PFSK-1 (cell line): ENCODE results near the gene HOXB13.

Source experiments
- FOXP2 ChIP-seq: optimal IDR thresholded peaks from 2 replicates; pipeline ENCODE3; 2011; ENCODE audit warnings: borderline replicate concordance, control low read depth, inconsistent platforms; ENCODE audit not compliant: insufficient read depth; ENCODE audit errors: extremely low read length, extremely low read depth
- POLR2AphosphoS5 ChIP-seq: IDR thresholded peaks from 2 replicates; pipeline ENCODE4 v1.6.1; 2012; ENCODE audit warnings: low read depth, mild to moderate bottlenecking, control low read depth, low read length, moderate library complexity
- SIN3A ChIP-seq: IDR thresholded peaks from 2 replicates; pipeline ENCODE4 v1.6.1; 2012; ENCODE audit warnings: mild to moderate bottlenecking, low read length, moderate library complexity, borderline replicate concordance; ENCODE audit not compliant: insufficient read depth
- TAF1 ChIP-seq: IDR thresholded peaks from 2 replicates; pipeline ENCODE4 v1.6.1; 2012; ENCODE audit warnings: low read length, control low read depth, borderline replicate concordance; ENCODE audit not compliant: insufficient read depth
- TF ChIP-seq, protein P1 (sequence below), 2 experiments: IDR thresholded peaks; 2 replicates each; pipeline versions ENCODE4 v1.6.1 to v1.8.0; 2011 to 2012; ENCODE audit warnings: low read depth in 2 of 2, low read length in 2 of 2, control low read depth in 1 of 2, inconsistent platforms in 1 of 2, mild to moderate bottlenecking in 1 of 2, moderate library complexity in 1 of 2; ENCODE audit not compliant: insufficient read depth in 1 of 2

Gene HOXB13

DNA sequence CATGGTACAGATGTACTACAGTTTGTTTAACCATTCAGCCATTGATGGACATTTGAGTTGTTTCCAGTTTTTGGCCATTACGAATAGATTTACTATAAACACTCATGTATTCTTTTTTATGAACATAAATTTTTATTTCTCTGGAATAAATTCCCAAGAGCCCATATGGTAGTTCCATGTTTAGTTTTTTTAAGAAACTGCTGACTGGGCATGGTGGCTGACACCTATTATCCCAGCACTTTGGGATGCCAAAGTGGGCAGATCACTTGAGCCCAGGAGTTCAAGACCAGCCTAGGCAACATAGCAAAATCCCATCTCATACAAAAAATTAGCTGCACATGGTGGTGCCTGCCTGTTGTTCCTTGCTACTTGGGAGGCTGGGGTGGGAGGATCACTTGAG is 36.5 kb downstream of the HOXB13 start:
- TF ChIP-seq TAF1, result no peak
- no peak for TF ChIP-seq FOXP2
- TF ChIP-seq POLR2AphosphoS5, result no peak
- TF ChIP-seq SIN3A, result no peak
- TF ChIP-seq, protein P1, sequence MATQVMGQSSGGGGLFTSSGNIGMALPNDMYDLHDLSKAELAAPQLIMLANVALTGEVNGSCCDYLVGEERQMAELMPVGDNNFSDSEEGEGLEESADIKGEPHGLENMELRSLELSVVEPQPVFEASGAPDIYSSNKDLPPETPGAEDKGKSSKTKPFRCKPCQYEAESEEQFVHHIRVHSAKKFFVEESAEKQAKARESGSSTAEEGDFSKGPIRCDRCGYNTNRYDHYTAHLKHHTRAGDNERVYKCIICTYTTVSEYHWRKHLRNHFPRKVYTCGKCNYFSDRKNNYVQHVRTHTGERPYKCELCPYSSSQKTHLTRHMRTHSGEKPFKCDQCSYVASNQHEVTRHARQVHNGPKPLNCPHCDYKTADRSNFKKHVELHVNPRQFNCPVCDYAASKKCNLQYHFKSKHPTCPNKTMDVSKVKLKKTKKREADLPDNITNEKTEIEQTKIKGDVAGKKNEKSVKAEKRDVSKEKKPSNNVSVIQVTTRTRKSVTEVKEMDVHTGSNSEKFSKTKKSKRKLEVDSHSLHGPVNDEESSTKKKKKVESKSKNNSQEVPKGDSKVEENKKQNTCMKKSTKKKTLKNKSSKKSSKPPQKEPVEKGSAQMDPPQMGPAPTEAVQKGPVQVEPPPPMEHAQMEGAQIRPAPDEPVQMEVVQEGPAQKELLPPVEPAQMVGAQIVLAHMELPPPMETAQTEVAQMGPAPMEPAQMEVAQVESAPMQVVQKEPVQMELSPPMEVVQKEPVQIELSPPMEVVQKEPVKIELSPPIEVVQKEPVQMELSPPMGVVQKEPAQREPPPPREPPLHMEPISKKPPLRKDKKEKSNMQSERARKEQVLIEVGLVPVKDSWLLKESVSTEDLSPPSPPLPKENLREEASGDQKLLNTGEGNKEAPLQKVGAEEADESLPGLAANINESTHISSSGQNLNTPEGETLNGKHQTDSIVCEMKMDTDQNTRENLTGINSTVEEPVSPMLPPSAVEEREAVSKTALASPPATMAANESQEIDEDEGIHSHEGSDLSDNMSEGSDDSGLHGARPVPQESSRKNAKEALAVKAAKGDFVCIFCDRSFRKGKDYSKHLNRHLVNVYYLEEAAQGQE (IDR thresholded peaks at IDR 0.05; ENCODE audit: insufficient read depth in 1 of 2, low read depth in 2 of 2, low read length in 2 of 2), result no peak

DNA sequence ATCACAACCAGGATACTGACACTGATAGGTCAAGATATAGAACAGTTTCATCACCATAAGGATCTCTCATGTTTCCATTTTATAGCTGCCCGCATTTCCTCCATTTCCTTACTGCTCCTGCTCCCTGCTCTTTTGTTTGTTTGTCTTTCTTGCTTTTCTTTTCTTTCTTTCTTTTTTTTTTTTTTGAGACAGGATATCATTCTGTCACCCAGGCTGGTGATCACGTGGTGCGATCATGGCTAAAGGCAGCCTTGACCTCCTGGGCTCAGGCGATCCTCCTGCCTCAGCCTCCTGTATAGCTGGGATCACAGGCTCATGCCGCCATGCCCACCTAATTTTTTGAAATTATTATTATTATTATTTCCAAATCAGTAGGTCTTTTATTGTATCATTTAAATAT is 37.9 kb downstream of the HOXB13 start:
- TF ChIP-seq FOXP2 (no peak), TAF1 (no peak), SIN3A (no peak), POLR2AphosphoS5 (no peak)
- TF ChIP-seq, protein P1 (IDR thresholded peaks at IDR 0.05; ENCODE audit: insufficient read depth in 1 of 2, low read depth in 2 of 2, low read length in 2 of 2), result no peak

- TF ChIP-seq SIN3A, result no peak
- TF ChIP-seq, protein P1 (IDR thresholded peaks at IDR 0.05; ENCODE audit: insufficient read depth in 1 of 2, low read depth in 2 of 2, low read length in 2 of 2), result no peak
- TF ChIP-seq TAF1, result no peak
These were observed 46.9 kb downstream of the HOXB13 start for GRCh38 chr17:48681609-48682008.

DNA sequence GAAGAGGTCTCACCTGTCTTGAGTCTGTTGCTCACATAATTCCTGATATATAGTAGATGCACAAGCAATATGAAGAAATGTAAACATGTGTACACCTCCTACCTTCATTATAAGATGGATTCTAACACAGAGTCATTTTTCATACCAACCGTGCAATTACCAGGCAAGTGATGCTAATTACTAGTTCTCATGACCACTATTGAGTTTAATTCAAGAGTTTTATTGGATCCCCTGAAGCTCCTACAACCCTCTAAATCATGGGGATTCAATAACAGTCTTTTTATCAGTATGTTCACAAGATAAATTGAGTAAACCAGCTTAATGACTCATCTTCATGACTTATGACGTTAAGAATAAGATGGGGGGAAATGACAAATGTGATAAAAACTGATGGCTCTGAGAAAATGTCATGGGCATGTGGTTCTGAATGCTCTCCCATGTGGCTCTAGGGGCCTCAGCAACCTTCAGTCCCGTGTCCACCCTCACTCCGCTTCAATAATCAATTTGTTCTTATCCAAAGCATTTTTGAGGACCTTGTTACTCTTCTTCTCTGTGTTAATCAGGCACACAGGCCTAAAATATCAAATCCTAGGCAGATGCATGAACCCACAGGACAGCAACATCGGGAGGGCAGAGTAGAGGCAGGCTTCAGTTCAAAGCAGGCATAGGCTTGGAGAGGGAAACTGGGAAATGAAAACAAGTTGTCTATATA is 49.0 kb downstream of the HOXB13 start:
- TF ChIP-seq POLR2AphosphoS5 (no peak), FOXP2 (no peak), SIN3A (no peak), TAF1 (no peak)
- TF ChIP-seq, protein P1 (IDR thresholded peaks at IDR 0.05; ENCODE audit: insufficient read depth in 1 of 2, low read depth in 2 of 2, low read length in 2 of 2), result no peak
